HUDEP-2 (cell line): ENCODE results near the gene DCAF11.
"Not testable (repeated sequence)": the region's sequence is repeated elsewhere in the genome, so short reads cannot be mapped to it uniquely, and the experiment has no call there.

ENCODE experiments used
- DNase-seq, 76 experiments: peaks; one replicate each; lab custom pipeline; 2025; ENCODE audit not compliant: unreplicated experiment in 76 of 76; lab: John Stamatoyannopoulos, UW

Gene DCAF11

GRCh38 chr14:24095271-24096068, 19.1 kb upstream of the DCAF11 start:
- peak in 75 of 76 experiments; percentile 55 to 96 (median 89) for DNase-seq

GRCh38 chr14:24096545-24097181, 17.9 kb upstream of the DCAF11 start:
- DNase-seq, result no peak

- DNase-seq, result no peak
These were observed 16.2 kb upstream of the DCAF11 start for GRCh38 chr14:24098229-24098926.

- no peak for DNase-seq
These were observed 15.4 kb upstream of the DCAF11 start for GRCh38 chr14:24098927-24099813.

GRCh38 chr14:24100197-24100981, 14.2 kb upstream of the DCAF11 start:
- DNase-seq, result no peak

- DNase-seq, result no peak
These were observed 13.5 kb upstream of the DCAF11 start for GRCh38 chr14:24100982-24101494.

- DNase-seq, result no peak
These were observed 12.1 kb upstream of the DCAF11 start for GRCh38 chr14:24102357-24103048.

- no peak for DNase-seq
These were observed 11.1 kb upstream of the DCAF11 start for GRCh38 chr14:24103451-24103850.

GRCh38 chr14:24105609-24106239, 8.9 kb upstream of the DCAF11 start:
- not testable (repeated sequence) for DNase-seq

- no peak for DNase-seq
These were observed 7.8 kb upstream of the DCAF11 start for GRCh38 chr14:24106672-24107271.

GRCh38 chr14:24108336-24108874, 6.2 kb upstream of the DCAF11 start:
- no peak for DNase-seq

GRCh38 chr14:24110060-24110459, 4.5 kb upstream of the DCAF11 start:
- no peak for DNase-seq

- DNase-seq, result no peak
These were observed 4.1 kb upstream of the DCAF11 start for GRCh38 chr14:24110523-24110922.

- peak in 3 of 76 experiments; percentile 40 to 64 (median 50) for DNase-seq
These were observed 1.2 kb upstream of the DCAF11 start for GRCh38 chr14:24113379-24113800.

GRCh38 chr14:24113801-24114531, 611 bp upstream of the DCAF11 start:
- peak; percentile 30 to 93 (median 79) for DNase-seq

GRCh38 chr14:24115422-24116127, 998 bp downstream of the DCAF11 start:
- no peak for DNase-seq
